ENCODE results near the gene STK24.

Gene STK24

DNA sequence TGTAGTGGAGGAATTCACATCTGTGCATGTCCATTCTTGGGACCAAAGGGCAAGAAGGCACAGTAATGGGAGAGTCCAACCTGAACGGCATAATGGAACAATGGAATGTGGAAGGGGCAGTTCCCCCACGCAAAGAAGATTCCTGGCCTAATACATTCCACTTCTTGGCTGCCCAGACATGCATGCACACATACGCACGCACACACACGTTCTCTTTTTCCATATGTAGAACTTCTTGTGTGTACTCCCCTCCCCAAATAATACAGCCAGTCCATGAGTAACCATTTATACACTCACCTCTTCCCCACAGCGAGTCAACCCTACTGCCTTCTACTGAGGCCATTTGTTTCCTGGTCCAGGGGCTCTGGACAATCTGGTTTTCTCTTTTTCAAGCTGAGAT lies 6.0 kb upstream of the STK24 start:
- TF ChIP-seq TAF1 (IDR thresholded peaks at IDR 0.05; ENCODE audit: low read depth) (no peak), TEAD4 (IDR thresholded peaks at IDR 0.05) (peak; percentile 88), EP300 (IDR thresholded peaks at IDR 0.05; ENCODE audit: borderline replicate concordance) (peak; percentile 52; the same call in 1 of the 2 replicates), YY1 (IDR thresholded peaks at IDR 0.05; ENCODE audit: low read depth) (peak; percentile 21; the same call in 1 of the 2 replicates), TCF12 (IDR thresholded peaks at IDR 0.05; ENCODE audit: low read depth) (no peak), RAD21 (IDR thresholded peaks at IDR 0.05; ENCODE audit: low read depth) (no peak), CREB1 (IDR thresholded peaks at IDR 0.05; ENCODE audit: low read depth) (no peak), EGR1 (IDR thresholded peaks at IDR 0.05) (peak; percentile 66)

DNA sequence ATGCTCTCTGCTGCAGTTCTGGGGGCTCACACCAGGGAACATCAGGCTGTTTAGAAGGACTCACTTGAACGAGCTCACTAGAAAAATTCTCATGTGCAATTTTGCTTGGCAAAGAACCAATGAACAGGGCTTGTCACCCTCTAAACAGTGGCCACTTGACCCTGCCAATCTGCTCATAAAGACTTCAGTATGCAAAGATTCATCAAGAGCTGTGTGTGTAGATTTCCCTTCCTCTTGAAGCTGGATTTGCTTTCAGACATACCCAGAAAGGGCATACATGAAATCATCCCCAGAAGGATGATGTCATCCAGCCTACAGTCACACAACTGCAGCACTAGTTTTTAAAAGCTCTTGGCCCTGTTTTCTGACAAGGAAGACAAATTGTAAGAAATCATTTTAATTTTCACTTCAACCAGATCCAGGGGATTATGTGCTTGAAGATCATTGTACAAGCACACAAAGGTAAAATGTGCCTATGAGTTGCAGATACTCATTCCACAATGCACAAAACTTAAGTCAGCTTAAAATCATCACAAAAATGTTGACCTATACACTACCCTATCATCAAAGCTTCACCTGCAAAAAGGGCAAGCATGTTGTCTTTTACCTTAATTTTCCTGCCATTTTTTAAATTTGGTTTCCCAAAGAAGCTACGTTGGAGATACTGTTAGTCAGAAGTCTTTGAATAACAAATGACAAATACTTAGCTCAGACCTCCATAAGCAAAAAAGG lies 5.2 kb upstream of the STK24 start:
- TF ChIP-seq, protein P1, sequence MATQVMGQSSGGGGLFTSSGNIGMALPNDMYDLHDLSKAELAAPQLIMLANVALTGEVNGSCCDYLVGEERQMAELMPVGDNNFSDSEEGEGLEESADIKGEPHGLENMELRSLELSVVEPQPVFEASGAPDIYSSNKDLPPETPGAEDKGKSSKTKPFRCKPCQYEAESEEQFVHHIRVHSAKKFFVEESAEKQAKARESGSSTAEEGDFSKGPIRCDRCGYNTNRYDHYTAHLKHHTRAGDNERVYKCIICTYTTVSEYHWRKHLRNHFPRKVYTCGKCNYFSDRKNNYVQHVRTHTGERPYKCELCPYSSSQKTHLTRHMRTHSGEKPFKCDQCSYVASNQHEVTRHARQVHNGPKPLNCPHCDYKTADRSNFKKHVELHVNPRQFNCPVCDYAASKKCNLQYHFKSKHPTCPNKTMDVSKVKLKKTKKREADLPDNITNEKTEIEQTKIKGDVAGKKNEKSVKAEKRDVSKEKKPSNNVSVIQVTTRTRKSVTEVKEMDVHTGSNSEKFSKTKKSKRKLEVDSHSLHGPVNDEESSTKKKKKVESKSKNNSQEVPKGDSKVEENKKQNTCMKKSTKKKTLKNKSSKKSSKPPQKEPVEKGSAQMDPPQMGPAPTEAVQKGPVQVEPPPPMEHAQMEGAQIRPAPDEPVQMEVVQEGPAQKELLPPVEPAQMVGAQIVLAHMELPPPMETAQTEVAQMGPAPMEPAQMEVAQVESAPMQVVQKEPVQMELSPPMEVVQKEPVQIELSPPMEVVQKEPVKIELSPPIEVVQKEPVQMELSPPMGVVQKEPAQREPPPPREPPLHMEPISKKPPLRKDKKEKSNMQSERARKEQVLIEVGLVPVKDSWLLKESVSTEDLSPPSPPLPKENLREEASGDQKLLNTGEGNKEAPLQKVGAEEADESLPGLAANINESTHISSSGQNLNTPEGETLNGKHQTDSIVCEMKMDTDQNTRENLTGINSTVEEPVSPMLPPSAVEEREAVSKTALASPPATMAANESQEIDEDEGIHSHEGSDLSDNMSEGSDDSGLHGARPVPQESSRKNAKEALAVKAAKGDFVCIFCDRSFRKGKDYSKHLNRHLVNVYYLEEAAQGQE (IDR thresholded peaks at IDR 0.05; ENCODE audit: low read depth): no peak
- TF ChIP-seq FOXM1 (IDR thresholded peaks at IDR 0.05; ENCODE audit: borderline replicate concordance, low read depth): no peak
- no peak for TF ChIP-seq TAF1 (IDR thresholded peaks at IDR 0.05; ENCODE audit: low read depth)
- 0 out of 2 replicates have a peak, but pooled peaks have one; percentile 19 for TF ChIP-seq TEAD4 (IDR thresholded peaks at IDR 0.05)
- peak; percentile 25; the same call in 1 of the 2 replicates for TF ChIP-seq NFIC (IDR thresholded peaks at IDR 0.05)
- TF ChIP-seq MAX (IDR thresholded peaks at IDR 0.05): no peak

GRCh38 chr13:98581381-98581780 lies 4.5 kb upstream of the STK24 start:
- TF ChIP-seq EP300 (IDR thresholded peaks at IDR 0.05; ENCODE audit: borderline replicate concordance): no peak
- TF ChIP-seq USF1 (IDR thresholded peaks at IDR 0.05): no peak
- no peak for TF ChIP-seq CEBPB (IDR thresholded peaks at IDR 0.05)
- TF ChIP-seq, protein P1 (IDR thresholded peaks at IDR 0.05; ENCODE audit: low read depth): no peak
- no peak for TF ChIP-seq FOXM1 (IDR thresholded peaks at IDR 0.05; ENCODE audit: borderline replicate concordance, low read depth)
- TF ChIP-seq ZBTB7A (IDR thresholded peaks at IDR 0.05; ENCODE audit: low read depth): no peak
- TF ChIP-seq NFIC (IDR thresholded peaks at IDR 0.05): no peak

DNA sequence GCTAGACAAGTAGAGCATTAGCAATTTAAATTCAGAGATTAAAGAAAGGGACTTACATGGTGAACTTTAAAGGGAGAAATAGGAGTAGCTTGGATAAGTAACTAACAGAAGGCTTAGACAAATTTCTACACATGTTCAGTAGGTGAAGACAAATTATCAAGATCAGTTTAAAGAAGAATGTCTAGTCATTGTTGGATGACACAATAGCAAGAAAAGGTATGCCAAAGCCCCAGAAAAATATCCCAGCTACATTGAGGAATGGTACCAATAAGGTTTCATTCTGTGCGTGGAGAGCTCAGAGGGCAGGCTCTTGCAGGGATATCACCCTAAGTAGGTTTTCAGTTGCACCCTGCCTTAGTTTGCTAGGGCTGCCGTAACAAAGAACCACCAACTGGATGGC lies 3.5 kb upstream of the STK24 start:
- TF ChIP-seq YY1 (IDR thresholded peaks at IDR 0.05; ENCODE audit: low read depth): no peak
- TF ChIP-seq TAF1 (IDR thresholded peaks at IDR 0.05; ENCODE audit: low read depth): no peak
- TF ChIP-seq CEBPB (IDR thresholded peaks at IDR 0.05): no peak
- TF ChIP-seq, protein P1 (IDR thresholded peaks at IDR 0.05; ENCODE audit: low read depth): no peak
- TF ChIP-seq FOXM1 (IDR thresholded peaks at IDR 0.05; ENCODE audit: borderline replicate concordance, low read depth): no peak
- TF ChIP-seq CREB1 (IDR thresholded peaks at IDR 0.05; ENCODE audit: low read depth): no peak

DNA sequence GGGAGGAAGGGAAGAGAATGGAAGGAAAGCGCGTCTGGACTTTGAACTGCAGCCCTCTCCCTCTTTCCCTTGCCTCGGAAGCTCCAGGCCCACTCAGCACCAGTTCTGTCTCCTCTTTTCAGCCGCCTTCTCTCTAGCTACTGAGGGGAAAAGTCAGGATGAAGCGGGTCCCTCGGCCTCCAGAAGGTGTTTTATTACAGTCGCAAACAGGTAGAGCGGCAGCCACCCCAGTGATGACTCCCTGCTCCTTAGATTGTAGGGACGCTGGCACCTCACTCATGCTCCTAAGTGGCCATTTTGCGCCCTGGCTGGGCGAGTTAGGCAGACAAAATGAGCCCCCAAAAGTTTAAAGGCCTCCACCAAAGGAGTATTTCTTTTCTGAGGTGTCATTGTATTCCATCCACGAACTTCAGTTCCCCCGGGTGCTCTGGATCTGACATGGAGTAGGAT lies 954 bp upstream of the STK24 start:
- TF ChIP-seq ZBTB7A (IDR thresholded peaks at IDR 0.05; ENCODE audit: low read depth) (no peak), EGR1 (IDR thresholded peaks at IDR 0.05) (no peak), EP300 (IDR thresholded peaks at IDR 0.05; ENCODE audit: borderline replicate concordance) (no peak), YY1 (IDR thresholded peaks at IDR 0.05; ENCODE audit: low read depth) (no peak), FOXM1 (IDR thresholded peaks at IDR 0.05; ENCODE audit: borderline replicate concordance, low read depth) (no peak)
- TF ChIP-seq, protein P1 (IDR thresholded peaks at IDR 0.05; ENCODE audit: low read depth): no peak
